HG02981 (cell line): ENCODE data around the gene SPARCL1.
"Not testable (repeated sequence)": the region's sequence is repeated elsewhere in the genome, so short reads cannot be mapped to it uniquely, and the experiment has no call there.

Experiments
- ATAC-seq: cut with Tn5 transposase; IDR thresholded peaks from one replicate; pipeline ENCODE4 v1.9.1; 2021; ENCODE audit warnings: mild to moderate bottlenecking, moderate library complexity; ENCODE audit not compliant: unreplicated experiment

The SPARCL1 gene

GRCh38 chr4:87458913-87459312 lies 70.3 kb downstream of the SPARCL1 start:
- no peak for ATAC-seq

DNA sequence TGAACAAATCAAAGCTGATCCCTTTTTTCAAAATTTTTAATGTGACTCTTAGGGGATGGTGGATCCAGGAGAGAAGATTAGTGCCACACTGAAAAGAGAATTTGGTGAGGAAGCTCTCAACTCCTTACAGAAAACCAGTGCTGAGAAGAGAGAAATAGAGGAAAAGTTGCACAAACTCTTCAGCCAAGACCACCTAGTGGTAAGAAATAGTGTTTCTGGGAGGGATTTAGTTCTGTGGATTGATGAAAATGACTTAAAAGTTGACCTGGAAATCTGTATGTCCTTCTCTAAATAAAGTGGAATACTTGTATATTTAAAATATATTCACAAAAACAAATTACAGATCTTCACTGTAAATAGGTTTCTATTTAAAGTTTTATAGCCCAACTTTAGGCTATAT lies 77.6 kb downstream of the SPARCL1 start:
- ATAC-seq: no peak

DNA sequence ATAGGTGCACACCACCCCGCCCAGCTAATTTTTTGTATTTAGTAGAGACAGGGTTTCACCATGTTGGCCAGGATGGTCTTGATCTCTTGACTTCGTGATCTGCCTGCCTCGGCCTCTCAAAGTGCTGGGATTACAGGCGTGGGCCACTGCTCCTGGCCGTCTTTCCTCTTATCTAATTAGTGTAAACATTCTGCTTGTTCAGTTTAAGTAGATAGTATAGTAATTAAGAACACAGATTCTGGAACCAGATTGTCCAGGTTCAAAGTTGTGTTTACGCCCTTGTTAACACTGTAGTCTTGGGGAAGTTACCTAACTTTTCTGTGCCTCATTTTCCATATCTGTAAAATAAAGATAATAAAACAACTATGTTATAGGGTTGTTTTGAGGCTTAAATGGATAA lies 82.8 kb downstream of the SPARCL1 start:
- not testable (repeated sequence) for ATAC-seq

- no peak for ATAC-seq
Measured at GRCh38 chr4:87445964-87446363, 83.2 kb downstream of the SPARCL1 start.

DNA sequence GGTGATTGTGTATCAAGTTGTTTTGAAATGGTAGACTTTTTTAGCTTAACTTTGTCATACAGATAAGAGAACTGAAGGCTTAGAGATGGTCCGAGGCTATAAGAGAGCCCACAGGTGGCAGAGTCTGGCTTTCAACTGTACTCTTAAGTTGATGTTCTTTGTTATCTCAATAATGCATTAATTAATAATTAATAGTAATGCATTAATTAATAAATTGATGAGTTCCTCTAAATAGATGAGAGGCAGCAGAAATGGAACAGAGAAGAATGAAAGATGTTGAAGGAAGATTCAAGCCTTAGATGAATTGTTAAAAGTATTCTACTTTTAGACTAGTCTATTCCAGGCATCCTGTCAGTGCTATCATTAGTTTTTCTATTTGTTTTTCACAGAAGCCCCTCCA lies 84.4 kb downstream of the SPARCL1 start:
- ATAC-seq: no peak

DNA sequence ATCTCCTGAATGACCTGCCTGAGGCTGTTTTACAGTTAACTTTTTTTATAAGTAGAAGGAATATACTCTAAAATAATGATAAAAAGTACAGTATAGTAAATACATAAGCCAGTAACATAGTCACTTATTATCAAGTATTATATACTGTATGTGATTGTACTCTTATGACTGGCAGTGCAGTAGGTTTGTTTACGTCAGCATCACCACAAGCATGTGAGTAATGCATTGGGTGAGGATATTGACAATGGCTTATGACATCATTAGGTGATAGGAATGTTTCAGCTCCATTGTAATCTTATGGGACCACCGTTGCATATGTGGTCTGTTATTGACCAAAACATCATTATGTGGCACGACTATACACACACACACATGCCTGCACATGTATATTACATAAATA lies 86.3 kb downstream of the SPARCL1 start:
- no peak for ATAC-seq

DNA sequence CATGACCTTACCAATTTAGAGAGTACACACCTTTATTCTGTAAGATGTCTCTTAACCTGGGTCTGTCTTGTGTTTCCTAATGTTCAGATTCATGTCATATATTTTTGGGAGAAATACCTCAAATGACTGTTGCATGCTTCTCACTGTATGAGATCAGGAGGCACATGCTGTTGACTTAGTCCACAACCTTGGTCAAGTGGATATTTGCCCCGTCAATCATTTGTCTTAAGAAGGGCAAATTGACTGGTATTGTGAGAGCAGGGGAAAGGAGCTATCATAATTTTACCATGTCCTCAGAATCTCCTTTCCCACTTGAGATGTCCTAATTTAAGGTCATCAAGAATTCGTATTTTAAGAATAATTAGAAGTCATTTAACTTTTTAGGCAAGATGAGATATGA lies 95.8 kb downstream of the SPARCL1 start:
- ATAC-seq: no peak

GRCh38 chr4:87430038-87430437 lies 99.1 kb downstream of the SPARCL1 start:
- no peak for ATAC-seq

GRCh38 chr4:87428979-87429378 lies 100.2 kb downstream of the SPARCL1 start:
- ATAC-seq: no peak

GRCh38 chr4:87427518-87427868 lies 101.7 kb downstream of the SPARCL1 start:
- ATAC-seq: no peak

GRCh38 chr4:87426865-87427517 lies 102.2 kb downstream of the SPARCL1 start:
- ATAC-seq: no peak

- ATAC-seq: no peak
Measured at GRCh38 chr4:87425711-87426110, 103.5 kb downstream of the SPARCL1 start.

DNA sequence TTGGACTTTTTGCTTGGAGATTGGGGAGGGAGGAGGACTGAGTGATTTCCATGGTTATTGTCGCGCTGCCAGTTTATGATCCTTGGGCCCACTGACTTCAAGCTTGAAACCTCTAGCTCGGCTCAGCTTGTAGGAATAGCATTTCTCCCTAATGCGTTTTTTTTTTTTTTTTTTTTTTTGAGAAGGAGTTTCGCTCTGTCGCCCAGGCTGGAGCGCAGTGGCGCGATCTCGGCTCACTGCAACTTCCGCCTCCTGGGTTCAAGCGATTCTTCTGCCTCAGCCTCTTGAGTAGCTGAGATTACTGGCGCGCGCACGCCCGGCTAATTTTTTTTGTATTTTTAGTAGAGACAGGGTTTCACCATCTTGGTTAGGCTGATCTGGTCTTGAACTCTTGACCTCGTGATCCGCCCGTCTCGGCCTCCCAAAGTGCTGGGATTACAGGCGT lies 105.1 kb downstream of the SPARCL1 start:
- not testable (repeated sequence) for ATAC-seq
